MV-4-11 (cell line): ENCODE results near the gene FAM13B.
"Not testable (repeated sequence)": the region's sequence is repeated elsewhere in the genome, so short reads cannot be mapped to it uniquely, and the experiment has no call there.

Source experiments
- DNase-seq: peaks from one replicate; lab custom pipeline; 2025; lab: John Stamatoyannopoulos, UW

Gene FAM13B

DNA sequence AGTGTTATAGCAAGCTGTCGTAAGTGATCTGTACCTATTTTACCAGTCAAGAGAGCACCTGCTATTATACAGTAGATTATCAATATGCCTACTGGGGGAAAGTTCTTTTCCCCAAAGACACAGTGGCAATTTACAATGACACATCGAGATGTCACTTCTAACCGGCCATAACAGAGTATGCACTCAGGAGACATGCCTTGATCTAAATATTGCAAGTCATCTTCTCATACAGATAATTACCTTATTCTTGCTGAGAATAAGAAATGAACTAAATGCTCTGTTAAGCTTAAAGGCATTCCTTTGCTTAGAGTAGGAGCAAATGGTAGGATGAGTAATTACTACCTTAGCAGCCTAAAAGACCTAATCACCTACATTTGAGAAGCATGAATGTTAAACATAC lies 72.1 kb downstream of the FAM13B start:
- DNase-seq: no peak

DNA sequence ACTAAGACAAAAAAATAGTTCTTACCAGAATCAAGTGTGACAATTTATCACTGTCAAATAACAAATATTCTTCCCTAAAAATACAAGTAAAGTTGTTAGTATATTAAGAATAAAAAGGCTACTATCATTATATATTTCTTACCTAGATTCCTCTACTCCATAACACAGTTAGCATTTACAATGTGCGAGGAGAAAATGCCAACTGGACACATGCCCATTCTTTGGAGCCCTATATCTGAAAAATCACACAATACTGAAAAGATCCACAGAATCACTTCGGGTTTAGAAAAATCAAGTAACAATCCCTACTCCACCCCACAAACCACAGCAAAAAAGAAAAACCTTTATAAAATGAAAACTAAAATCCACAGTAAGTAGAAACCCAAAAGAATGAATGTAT lies 72.7 kb downstream of the FAM13B start:
- DNase-seq: no peak

DNA sequence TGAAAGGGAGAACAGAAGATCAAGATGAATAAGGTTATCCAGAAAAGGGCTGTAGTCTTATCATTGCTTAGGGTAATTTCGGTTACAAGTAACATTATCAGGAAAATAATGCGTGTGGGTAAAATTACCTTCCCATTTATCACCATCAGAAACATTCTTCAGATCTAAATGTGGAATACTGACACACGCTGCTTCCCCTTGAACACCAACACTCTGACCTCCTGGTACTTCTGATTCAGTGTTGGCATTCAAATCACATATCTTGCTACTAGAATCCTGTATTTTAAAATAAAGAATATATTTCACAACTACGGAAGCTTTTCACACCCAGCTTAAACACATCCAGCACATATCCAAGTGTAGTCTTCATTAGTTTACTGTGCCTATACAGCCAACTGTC lies 73.4 kb downstream of the FAM13B start:
- no peak for DNase-seq

DNA sequence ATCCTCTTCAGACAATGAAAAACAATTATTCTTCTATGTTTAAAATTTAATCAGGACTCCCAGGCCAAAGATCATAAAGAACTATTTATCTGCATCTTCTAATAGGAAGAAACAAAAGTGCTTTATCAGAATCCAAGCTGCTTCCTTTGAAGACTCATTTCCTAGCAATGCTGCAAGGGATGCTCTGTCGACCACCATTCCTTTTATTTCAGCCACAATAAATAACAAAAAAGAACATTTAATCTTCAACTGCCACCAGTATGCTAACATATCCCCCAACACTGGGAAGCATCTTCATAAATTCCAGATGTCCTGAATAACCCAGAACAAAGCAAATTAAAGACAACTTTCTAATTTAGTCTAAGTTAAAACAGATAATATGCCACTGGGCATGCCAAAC lies 74.9 kb downstream of the FAM13B start:
- no peak for DNase-seq

DNA sequence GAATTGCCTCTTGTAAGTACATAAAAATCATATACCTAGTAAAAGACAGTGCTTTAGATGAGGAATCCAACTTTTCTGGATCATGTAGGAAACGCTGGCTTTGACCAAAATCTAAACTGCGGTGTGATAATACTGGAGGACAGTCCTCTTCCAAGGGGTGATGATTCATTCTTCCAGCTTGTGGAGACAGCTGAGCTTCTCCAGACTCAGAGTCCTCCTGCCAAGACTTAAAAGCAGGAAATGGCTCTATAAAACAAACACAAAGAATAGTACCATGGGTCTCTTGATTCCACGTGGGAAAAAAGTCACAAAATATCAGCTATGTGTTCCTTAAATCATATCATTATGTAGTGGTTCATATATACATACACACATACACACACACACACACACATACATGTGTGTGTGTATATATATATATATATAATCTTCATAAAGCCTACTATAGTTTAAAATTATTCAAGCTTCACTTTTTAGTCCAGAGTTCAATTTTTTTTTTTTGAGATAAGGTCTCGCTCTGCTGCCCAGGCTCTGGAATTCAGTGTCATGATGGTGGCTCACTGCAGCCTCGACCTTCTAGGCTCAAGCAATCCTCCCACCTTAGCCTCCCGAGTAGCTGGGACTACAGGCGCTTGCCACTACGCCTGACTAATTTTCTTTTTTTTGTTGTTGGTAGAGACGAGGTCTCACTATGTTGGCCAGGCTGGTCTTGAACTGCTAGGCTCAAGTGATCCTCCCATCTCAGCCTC lies 78.6 kb downstream of the FAM13B start:
- peak; percentile 3 for DNase-seq

DNA sequence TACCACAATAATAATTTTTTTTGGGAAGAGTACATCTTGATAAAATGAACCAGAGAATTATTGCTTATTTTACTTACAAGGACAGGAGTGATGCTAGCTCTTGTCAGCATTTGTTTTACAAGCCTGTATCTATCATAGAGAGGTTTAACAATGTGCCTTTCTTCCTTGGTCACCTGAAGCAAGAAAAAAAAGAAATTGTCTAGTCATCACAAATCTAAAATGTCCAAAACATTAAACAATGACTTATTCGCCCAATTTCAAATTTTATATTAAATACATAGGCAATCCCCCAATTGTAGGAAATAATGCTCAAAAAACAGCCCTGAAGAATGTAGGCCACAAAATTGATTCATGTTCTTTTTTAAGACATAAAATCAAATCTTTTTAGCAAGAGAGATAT lies 87.1 kb downstream of the FAM13B start:
- DNase-seq: no peak

DNA sequence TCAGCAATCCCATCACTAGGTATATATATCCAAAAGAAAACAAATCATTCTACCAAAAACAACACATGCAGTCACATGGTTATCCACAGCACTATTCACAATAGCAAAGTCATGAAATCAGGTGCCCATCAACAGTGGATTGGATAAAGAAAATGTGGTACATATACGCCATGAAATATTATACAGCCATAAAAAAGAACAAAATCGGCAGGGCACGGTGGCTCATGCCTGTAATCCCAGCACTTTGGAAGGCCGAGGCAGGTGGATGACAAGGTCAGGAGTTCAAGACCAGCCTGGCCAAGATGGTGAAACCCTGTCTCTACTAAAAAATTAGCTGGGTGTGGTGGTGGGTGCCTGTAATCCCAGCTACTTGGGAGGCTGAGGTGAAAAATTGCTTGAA lies 88.6 kb downstream of the FAM13B start:
- not testable (repeated sequence) for DNase-seq

DNA sequence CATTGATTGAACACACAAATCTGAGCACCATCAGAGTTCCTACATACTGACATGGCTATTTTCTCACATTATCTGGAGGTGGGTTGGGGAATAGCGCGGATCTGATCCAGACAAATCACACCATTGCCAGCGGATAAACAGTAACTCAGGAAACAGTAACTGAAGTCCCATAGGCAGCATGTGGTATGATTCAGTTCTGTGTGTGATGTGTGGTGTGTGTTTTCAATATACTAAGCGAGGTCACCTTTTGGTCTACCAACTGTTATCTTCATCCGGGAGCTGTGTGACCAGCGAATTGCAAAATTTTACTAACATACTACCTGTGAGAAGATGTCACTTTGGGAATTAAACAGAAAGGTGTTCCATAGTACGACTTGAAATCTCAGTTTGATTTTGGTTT lies 93.5 kb downstream of the FAM13B start:
- DNase-seq: no peak

DNA sequence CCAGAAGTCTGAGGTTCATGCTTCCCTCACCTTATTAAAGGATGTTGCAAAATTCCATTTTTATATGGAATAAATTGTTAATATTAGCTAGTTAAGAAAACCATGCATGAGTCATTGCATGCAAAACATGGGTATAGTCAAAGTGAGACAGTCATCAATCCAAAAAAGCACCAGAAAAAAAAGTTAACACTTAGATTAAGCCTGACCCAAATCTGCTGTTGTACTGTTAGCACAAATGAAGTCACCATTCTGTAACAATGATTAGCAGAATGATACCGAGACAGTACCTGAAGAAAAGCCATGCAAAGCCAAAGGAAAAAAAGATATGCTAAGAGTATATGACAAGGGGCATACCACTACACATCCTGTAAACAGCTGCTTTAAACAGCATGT lies 94.1 kb downstream of the FAM13B start:
- no peak for DNase-seq

DNA sequence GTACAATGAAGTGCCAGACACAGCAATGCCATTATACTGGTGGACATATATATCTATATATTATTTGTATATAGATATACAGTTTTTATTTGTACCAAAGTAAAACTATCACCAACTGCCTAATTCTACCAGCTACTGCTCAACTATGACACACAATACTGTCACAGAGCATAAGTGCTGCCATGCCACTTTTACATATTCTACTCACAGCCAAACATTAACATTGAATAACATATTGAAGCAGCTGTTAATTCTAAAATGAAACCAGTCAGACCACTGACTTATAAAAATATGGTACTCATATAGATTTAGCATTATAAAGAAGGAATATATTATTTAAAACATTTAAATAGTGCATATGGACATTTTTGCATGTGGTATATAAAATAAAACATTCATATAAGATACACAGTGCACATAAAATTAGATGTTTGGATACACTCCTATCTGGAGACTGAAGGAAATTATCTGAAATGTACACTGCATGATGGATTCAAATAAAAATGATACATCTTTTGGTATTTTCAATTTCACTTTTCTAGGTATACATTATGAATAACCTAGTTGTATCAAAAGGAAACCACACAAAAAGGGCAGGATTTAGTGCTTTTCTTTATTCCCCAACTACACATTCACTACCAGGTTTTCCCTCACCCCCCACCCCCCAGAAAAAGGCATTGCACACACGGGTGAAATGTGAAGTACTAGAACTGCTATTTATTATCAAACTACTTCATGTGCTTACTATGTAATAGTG lies 94.7 kb downstream of the FAM13B start:
- no peak for DNase-seq

DNA sequence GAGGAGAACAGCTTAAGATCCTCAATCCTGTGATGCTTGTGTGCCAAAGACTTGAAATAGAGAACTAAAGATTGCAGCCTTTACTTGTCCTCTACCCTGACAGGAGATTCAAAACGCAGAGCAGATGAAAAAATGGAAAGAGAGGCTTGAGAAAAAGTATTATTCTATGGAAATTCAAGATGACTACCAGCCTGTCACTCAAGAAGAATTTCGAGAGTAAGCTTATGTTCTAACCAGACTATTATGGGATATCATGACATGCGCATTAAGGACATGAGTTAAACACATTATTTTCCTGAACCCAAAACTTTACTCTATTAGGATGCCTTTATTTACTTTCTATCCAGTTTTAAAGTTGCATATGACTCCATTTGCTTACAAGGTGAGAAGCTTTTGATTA lies 97.2 kb downstream of the FAM13B start:
- DNase-seq: no peak

DNA sequence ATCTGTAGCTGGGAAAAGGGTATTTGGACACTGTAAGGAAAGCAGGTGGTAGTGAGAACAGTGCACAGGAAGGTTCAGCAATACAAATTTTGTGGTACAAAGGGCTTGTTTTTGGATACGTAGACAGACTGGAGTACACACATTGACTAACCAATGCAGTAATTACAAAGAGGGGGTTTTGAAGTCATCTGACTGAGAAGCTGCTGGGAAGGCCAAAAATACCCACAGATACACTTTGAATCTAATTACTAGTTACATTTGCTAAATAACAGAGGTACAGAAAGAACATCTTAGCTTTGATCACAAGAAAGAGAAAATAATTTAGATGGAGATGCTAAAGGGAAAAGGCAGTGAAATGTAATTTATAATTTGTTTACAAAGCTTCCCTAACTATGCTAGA lies 97.7 kb downstream of the FAM13B start:
- no peak for DNase-seq

DNA sequence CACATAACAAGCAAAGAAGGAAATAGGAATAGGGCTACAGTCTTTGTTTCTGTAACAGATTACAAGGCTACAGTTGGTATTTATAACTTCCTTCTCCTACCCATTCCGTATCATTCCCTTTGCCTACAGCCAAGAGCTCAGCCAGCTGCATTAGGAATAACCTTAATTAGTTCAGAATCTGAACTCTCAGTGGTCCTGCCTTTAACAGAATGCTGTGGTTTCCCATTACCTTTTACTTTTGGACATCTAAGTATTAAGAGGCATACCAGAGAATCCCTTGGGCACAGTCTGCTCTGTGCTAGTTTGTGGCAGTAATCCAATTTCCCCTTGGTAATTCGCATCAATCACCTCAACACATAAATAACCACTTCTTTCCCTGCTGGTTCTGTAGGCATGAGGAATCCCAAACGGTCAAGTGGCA lies 99.4 kb downstream of the FAM13B start:
- DNase-seq: no peak

DNA sequence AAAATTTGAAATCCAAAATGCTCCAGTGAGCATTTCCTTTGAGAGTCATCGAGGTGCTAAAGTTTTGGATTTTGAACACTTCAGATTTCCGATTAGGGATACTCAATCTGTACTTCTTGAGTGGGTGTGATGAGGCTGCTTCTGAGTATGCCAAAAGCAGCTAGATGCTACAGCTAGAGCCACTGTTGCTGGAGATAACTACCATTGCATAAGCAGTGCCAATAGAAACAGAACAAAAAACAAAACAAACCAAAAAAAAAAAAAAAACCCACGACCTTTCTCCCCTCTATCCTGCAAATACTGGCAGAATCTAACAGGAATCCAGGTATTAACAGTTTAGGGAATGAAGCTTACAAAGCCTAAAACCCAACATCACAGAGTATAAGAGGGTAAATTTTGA lies 100.1 kb downstream of the FAM13B start:
- DNase-seq: no peak

DNA sequence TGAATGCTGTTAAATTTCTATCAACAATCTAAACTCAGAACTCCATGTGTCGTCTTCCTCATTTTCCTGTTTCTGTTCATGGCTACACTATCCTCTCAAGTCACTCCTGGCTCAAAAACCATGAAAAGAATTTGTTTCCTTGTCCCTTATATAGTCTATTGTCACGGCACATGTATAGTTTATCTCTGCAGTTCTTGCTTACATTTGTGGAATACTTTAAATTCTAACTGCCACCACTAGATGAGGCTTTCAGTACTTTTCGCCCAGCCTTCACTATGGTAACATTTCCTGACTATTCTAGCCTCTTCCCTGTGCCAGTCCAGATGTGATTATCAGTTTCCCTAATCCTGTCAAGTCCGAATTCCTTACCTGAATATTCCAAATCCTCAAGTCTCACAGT lies 109.0 kb downstream of the FAM13B start:
- DNase-seq: no peak

DNA sequence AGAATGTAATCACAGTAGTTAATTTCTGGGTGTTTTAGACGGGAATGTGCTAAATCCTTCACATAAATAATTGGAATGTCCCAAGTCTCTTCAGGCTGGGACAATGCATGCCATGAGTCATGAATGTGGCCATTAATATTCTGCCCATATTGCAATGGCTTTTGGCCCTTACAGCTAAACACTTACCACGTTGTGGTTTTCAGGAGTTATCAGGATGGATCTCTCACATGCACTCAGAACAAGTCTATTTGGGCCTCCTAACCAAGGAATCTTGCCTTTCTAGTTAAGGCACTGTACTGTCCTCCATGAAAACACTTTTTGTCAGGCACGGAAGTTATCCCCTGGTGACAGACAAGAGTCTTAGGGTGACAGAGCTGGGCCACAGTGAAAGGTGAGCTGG lies 110.9 kb downstream of the FAM13B start:
- no peak for DNase-seq

DNA sequence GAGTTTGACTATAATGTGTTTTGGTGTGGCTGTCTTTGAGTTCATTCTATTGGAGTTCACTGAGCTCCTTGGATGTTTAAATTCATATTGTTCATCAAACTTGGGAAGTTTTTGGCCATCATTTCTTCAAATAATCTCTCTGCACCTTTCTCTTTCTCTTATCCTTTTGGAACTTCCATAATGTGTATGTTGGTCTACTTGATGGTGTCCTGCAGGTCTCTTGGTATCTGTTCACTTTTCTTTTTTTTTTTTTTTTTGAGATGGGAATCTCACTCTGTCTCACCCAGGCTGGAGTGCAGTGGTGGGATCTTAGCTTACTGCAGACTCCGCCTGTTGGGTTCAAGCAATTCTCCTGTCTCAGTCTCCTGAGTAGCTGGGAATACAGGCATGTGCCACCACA lies 116.0 kb downstream of the FAM13B start:
- no peak for DNase-seq

DNA sequence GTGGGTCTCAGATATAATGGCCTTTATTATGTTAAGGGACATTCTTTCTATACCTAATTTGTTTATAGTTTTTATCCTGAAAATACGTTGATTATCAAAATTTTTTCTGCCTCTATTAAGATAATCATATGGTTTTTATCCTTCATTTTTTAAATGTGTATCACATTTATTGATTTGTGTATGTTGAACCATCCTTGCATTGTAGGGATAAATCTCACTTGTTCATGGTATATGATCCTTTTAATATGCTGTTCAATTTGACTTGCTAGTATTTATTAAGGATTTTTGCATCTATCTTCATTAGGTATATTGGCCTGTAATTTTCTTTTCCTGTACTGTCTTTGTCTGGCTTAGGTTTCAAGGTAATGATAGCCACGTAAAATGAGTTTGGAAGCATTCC lies 118.1 kb downstream of the FAM13B start:
- no peak for DNase-seq

DNA sequence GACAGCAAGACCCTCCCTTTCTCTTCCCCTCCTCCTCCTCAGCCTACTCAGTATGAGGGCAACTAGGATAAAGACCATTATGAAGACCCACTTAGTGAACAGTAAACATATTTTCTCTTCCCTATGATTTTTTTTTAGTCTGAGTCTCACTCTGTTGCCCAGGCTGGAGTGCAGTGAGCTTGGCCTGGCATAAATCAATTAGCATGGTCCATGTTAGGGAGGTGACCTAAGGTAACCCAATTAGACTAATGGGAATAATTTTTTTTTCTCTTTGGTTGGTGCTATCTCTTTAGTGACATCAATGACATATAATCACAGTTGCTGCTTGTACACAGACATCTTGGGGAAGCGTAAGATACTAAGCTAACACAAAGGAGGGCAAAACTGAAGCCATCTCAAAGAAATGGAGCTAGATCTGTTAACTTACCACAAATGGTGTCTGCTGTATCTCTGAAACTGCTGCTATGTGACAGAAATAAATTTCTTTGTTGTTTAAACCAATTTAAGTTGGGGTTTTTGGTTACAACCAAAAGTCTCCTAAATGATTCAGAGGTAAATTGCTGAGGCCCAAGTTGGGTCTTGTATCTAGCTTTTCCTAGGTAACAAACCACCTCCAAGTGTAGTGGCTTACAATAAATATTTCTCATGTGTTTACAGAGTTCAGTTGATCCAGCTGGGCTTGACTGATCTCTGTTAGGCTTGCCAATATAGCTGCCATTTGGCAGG lies 130.3 kb downstream of the FAM13B start:
- no peak for DNase-seq

DNA sequence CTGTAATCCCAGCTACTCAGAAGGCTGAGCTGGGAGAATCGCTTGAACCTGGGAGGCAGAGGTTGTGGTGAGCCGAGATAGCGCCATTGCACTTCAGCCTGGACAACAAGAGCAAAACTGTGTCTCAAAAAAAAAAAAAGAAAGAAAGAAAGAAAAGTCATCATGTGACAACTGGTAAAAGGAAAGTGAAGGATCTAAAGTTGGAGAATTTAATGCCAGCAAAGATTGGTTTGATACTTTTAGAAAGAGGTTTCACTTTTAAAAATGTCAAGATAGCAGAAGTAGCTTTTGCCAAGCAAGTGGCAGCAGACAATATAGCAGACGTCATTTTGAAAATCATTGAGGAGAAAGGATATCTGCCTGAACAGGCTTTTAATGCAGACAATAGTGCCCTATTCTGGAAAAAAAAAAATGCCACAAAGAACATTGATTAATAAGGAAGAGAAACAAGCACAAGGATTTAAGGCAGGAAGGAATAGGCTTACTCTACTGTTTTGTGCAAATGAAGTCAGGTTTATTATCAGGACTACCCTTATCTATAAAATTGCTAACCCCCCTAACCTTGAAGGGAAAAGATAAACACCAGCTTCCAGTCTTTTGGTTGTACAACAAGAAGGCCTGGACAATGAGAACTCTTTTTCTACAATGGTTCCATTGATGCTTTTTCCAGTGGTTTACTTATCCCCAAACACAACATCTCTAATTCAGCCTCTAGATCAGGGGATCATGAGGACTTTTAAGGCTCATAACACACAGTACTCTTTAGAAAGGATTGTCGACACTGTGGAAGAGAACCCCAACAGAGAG lies 131.7 kb downstream of the FAM13B start:
- peak; percentile 13 for DNase-seq

DNA sequence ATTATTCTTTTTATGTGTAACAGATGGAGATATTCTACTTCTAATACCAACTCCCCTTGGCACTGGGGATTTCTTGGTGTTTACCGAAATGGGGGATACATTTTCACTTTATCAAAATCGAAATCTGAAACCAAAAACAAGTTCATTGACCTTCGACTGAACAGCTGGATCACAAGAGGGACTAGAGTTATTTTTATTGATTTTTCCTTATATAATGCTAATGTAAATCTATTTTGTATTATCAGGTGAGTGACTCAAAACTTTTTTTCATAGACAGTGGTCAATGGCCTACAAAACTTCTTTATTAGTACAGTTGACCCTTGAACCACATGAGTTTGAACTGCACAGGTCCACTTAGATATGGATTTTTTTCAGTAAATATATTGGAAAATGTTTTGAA lies 133.4 kb downstream of the FAM13B start:
- no peak for DNase-seq

DNA sequence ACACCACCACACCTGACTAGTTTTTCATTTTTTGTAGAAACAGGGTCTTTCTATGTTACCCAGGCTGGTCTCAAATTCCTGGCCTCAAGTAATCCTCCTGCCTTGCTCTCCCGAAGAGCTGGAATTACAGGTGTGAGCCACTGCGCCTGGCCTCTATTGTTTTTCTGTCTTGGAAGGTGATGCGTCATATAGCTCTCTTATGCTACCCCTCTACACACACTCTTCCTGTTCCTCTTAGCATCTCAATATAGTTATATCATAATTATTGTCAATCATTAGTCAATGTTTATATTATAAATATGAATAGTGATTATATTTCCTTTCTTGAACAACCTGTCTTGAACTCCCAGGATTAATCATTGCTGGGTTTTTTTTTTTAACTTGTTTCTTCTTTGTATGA lies 136.3 kb downstream of the FAM13B start:
- DNase-seq: no peak
